Activated CD4-positive, alpha-beta memory T cell treated with anti-CD3 and anti-CD28 coated beads for 36 hours (primary cell): ENCODE results near the gene FBXW8. TPM values are rescaled to one million over a fixed set of nuclear protein-coding genes. Genes with fewer than 3 reads are reported as not detected.

ENCODE experiments used
- CTCF ChIA-PET: fragments of 350-600 bp; sonication (Branson Sonifier 250); formaldehyde crosslinking; loops from one replicate; lab custom pipeline; 2021; ENCODE audit warnings: antibody characterized with exemption, inconsistent platforms; lab: Charles Lee
- POLR2A ChIA-PET: fragments of 350-600 bp; sonication (Branson Sonifier 250); formaldehyde crosslinking; loops from one replicate; lab custom pipeline; 2021; ENCODE audit warnings: antibody characterized with exemption; lab: Charles Lee
- DNase-seq: peaks from one replicate; pipeline ENCODE4 v3.0.0-alpha.2; 2020
- H3K27ac Mint-ChIP-seq: one replicate; pipeline ENCODE4 v1.8.0; 2021; ENCODE audit warnings: mixed read lengths
- H3K27me3 Mint-ChIP-seq: one replicate; pipeline ENCODE4 v1.8.0; 2021; ENCODE audit warnings: mixed read lengths
- H3K36me3 Mint-ChIP-seq: one replicate; pipeline ENCODE4 v1.8.0; 2021; ENCODE audit warnings: mixed read lengths
- H3K4me1 Mint-ChIP-seq: one replicate; pipeline ENCODE4 v1.8.0; 2021; ENCODE audit warnings: low read depth, mixed read lengths
- H3K4me3 Mint-ChIP-seq: one replicate; pipeline ENCODE4 v1.8.0; 2021; ENCODE audit warnings: mild to moderate bottlenecking, mixed read lengths
- H3K9me3 Mint-ChIP-seq: one replicate; pipeline ENCODE4 v1.8.0; 2021; ENCODE audit warnings: mixed read lengths
- intact Hi-C: fragments of 100-400 bp; cut with micrococcal nuclease; formaldehyde crosslinking; loops from one replicate; pipeline ENCODE4 v1.15.1; 2023
- total RNA-seq, 2 experiments: library from RNA; stranded (reverse); gene quantifications; one replicate each; pipeline ENCODE4 v1.2.3, GENCODE V29; 2021

Gene FBXW8
- total RNA-seq, 2 experiments from 2014 or later: 5.3 to 5.7 TPM

DNA sequence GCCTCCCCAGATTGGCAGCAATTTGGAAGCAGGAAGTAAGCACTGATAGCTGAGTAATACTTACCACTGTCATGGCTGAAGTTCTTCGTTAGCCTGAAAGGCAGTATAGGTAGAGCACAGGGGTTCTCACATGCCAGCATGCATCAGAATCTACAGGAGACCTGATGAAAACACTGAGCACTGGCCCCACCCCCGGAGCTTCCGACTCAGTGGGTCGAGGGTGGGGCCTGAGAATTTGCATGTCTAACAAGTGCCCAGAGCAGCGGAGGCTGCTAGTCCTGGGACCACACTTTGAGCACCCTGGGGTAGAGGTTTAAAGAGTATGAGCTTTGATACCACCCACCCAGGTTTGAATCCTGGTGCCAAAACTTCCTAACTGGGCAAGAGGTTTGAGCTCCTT lies 89.6 kb downstream of the FBXW8 start:
- Mint-ChIP-seq H3K27me3 (no peaks in the 10 kb centered on the region), H3K36me3 (peaks cover 2% of the 10 kb centered on the region), H3K4me3 (no peak overlapping the region), H3K4me1 (no peaks in the 10 kb centered on the region), H3K27ac (no peak overlapping the region), H3K9me3 (no peaks in the 10 kb centered on the region)
- intact Hi-C loops: no loop called here
- CTCF ChIA-PET: interaction anchor here (0.6 kb wide), 1 partner anchor 213 kb away, joined by 3 read pairs; no protein-coding TSS in a partner anchor
- DNase-seq: no peak
- POLR2A ChIA-PET: no interaction called here

DNA sequence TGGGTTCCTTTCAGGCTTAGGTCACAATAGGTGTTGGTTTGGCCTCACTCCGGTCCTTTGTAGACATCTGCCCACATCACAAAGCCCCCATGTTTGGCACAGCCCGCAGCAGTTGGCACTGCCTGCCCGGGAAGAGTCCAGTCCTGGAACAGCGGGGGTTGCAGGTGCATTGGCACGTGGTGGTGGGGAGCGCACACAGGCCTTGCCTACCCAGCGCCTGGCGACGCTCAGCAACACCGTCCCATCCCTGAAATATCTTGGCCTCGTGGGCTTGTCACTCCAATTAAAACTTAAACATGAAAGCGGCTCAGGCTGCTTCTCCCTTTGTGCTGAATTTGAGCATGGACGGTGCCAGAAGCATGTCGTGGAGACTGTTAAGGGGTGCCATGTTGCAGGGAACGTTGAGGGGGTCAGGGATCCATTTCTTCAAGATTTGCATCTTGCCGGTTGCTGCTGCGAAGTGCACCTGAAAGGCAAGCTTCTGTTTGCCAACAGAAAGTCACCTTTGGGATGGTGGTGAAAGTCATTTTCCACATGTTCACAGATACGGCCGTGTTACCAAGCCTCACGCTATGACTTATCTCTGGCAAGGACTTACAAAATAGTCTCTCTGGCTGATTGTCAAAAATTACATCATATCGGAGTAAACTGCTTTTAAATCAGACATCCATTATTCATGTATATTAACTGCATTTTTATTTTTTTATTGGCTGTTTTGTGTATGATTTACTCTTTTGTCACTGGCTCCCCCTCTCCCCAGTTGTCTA lies 91.5 kb downstream of the FBXW8 start:
- H3K4me1 Mint-ChIP-seq: no peaks in the 10 kb centered on the region
- ChIA-PET POLR2A (no interaction called here), CTCF (no interaction called here)
- H3K9me3 Mint-ChIP-seq: no peaks in the 10 kb centered on the region
- no peak overlapping the region for H3K27ac Mint-ChIP-seq
- H3K4me3 Mint-ChIP-seq: no peak overlapping the region
- intact Hi-C loops: no loop called here
- no peak for DNase-seq
- H3K36me3 Mint-ChIP-seq: peaks cover 8% of the 10 kb centered on the region
- H3K27me3 Mint-ChIP-seq: no peaks in the 10 kb centered on the region

DNA sequence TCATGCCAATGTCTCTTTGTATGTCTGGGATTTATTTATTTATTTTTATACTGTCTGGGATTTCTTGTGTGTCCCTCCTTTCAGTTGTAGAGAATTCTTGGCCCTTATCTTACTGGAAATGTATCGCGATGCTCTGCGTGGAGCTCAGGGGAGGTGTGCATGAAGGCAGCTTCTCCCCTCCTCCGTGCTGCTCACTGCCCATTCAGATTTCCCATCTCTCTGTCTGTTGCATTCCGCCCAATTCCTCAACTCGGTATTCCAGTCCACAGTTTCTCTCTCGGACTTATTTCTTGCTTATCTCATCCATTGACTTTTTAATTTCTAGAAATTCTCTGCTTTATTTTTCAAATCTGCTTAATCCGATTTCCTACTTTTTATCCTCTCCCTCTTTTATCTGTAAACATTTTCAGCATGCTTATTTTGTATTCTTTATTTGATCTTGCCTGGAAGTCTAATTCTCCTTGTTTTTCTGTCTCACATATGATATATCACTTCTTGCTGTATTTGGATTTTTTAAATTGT lies 93.2 kb downstream of the FBXW8 start:
- no peaks in the 10 kb centered on the region for H3K4me1 Mint-ChIP-seq
- H3K9me3 Mint-ChIP-seq: no peaks in the 10 kb centered on the region
- intact Hi-C loops: no loop called here
- no peaks in the 10 kb centered on the region for H3K27me3 Mint-ChIP-seq
- POLR2A ChIA-PET: no interaction called here
- H3K27ac Mint-ChIP-seq: no peak overlapping the region
- CTCF ChIA-PET: no interaction called here
- DNase-seq: no peak
- H3K36me3 Mint-ChIP-seq: peaks cover 8% of the 10 kb centered on the region
- no peak overlapping the region for H3K4me3 Mint-ChIP-seq

DNA sequence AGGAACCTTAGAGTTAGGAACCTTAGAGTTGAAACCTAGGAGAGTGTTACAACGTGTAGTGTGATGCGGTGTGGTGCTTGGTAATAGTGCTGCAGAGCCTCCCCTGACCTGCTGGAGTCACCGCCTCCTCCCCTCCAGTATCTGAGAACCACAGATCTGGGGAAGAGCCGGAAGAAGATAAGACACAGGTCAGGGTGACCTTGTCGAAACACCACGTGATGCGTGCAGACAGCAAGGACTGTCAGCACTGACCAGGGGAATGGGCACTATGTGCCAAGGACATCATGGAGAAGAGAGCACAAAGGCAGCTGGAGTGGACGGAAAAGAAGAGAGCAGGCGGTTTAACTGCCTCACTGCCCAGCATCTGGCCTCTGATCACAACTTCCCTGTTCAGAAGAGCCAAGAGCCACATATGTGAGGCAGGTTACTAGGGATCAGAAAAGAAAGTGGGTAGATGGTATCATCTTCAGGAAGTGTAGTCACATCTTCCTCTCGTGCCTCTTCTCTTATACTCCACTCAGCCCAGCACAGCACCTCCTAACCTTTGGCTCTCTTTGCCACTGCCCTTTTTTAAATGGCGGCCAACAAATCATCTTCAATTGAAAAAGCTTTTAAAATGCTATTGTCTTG lies 94.8 kb downstream of the FBXW8 start:
- Mint-ChIP-seq H3K36me3 (peaks cover 18% of the 10 kb centered on the region), H3K4me1 (no peaks in the 10 kb centered on the region), H3K27me3 (no peaks in the 10 kb centered on the region), H3K4me3 (no peak overlapping the region), H3K9me3 (no peaks in the 10 kb centered on the region), H3K27ac (no peak overlapping the region)
- intact Hi-C loops: no loop called here
- ChIA-PET CTCF (no interaction called here), POLR2A (no interaction called here)
- no peak for DNase-seq

DNA sequence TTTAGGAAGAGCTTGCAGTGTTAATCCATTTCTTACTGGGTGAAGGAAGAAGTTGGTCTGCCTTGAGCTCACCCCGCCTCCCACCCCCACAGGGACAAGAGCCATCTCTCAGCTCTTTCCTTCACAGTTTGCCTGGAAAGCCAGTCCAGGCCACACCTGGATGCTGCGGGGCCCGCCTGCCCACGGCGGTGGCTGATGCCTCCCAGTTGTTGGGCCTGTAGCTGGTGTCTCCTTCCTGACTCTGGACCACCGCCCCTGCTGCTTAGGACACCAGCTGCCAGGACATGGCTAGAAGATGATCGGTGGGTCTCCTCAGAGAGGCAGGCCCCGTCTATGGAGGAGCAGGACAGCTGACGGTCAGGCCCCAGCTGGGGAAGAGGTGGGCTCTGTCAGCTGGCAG lies 95.6 kb downstream of the FBXW8 start:
- H3K4me1 Mint-ChIP-seq: no peaks in the 10 kb centered on the region
- no peak overlapping the region for H3K27ac Mint-ChIP-seq
- intact Hi-C loops: no loop called here
- CTCF ChIA-PET: no interaction called here
- no peaks in the 10 kb centered on the region for H3K27me3 Mint-ChIP-seq
- no peak overlapping the region for H3K4me3 Mint-ChIP-seq
- H3K36me3 Mint-ChIP-seq: peaks cover 21% of the 10 kb centered on the region
- H3K9me3 Mint-ChIP-seq: no peaks in the 10 kb centered on the region
- POLR2A ChIA-PET: no interaction called here
- no peak for DNase-seq

DNA sequence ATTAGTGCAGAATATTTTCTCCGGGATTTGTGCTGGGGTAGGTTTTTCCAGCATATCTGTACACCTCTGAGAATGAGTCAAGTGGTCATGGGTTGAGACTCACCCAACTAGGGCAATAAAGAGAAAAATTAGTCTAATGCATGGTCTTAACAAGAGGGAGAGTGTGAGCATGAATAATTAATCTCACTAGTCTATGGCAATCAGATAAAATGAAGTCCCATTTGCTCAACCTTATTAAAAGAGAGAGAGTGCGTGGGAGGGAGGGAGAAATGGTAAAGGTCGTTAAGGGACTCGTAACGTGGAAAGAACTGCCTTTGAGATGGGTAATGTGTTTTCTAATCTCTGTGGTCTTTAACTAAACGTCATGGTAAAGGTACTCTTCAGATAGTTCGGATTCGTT lies 96.8 kb downstream of the FBXW8 start:
- Mint-ChIP-seq H3K36me3 (peaks cover 32% of the 10 kb centered on the region), H3K27ac (no peak overlapping the region), H3K4me1 (no peaks in the 10 kb centered on the region), H3K9me3 (peaks cover 4% of the 10 kb centered on the region), H3K27me3 (no peaks in the 10 kb centered on the region), H3K4me3 (no peak overlapping the region)
- DNase-seq: no peak
- ChIA-PET POLR2A (no interaction called here), CTCF (no interaction called here)
- intact Hi-C loops: no loop called here

DNA sequence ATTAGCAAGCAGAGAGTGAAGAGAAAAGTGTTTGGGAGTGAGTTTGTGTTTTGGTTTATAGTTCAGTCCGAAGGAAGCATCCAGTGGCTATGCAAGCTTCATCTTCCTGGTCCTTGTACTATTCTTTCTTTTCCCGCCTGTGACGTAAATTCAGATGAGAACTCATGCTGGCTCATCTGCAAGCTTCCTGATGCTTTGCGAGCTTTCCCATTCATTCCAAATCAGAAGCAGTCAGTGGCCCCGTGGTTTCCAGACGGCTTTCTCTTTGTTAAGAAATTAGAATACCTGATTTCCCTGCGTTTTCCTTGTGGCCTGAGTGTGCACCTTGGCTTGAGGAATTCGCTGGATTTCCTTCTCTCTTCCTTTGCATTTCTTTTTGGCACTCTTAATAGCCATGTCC lies 99.0 kb downstream of the FBXW8 start:
- DNase-seq: no peak
- peaks cover 25% of the 10 kb centered on the region for H3K9me3 Mint-ChIP-seq

DNA sequence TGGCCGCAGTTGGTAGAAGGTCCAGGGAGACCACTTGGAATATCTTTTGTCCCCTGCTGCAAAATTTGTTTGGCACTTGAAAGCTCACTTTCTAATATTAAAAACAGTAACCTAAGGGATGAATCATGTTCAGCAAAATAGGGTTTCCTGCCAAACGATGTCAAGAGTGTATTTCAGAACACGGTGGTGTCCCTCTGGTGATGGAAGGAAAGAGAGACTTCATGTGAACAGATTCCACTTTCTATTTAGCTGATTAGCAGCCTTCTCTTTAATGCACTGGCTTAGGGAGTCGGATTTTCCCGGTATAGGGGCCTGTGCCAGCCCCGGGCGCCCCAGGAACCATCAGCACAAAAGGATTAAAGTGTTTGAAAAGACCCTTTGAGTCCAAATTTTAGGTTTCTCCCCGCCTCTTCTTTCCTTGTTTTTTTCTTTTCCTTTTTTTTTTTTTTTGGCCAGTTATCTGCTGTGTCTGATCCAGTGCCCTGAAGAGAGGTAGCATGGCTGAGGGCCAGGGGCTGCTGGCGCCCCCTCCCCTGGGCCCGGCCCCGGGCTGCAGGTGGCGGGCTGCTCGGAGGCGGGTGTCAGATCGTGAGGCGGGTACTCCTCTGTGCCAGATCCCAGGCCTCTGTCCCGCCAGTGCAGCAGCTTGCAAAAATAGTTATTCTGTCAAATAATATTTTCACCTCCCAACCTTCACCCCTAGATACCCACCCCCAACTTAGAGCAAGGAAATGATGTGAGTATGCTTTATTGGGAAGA lies 100.1 kb downstream of the FBXW8 start:
- H3K9me3 Mint-ChIP-seq: peaks cover 35% of the 10 kb centered on the region
- H3K4me1 Mint-ChIP-seq: no peaks in the 10 kb centered on the region
- ChIA-PET POLR2A (no interaction called here), CTCF (no interaction called here)
- H3K27me3 Mint-ChIP-seq: no peaks in the 10 kb centered on the region
- H3K4me3 Mint-ChIP-seq: no peak overlapping the region
- intact Hi-C loops: no loop called here
- no peak for DNase-seq
- peaks cover 57% of the 10 kb centered on the region for H3K36me3 Mint-ChIP-seq
- no peak overlapping the region for H3K27ac Mint-ChIP-seq

More for the DNA sequence above, 99.0 kb downstream of the FBXW8 start:
- Mint-ChIP-seq H3K4me1 (no peaks in the 10 kb centered on the region), H3K27me3 (no peaks in the 10 kb centered on the region), H3K27ac (no peak overlapping the region), H3K36me3 (peaks cover 51% of the 10 kb centered on the region), H3K4me3 (no peak overlapping the region)
- ChIA-PET CTCF (no interaction called here), POLR2A (no interaction called here)
- intact Hi-C loops: no loop called here

DNA sequence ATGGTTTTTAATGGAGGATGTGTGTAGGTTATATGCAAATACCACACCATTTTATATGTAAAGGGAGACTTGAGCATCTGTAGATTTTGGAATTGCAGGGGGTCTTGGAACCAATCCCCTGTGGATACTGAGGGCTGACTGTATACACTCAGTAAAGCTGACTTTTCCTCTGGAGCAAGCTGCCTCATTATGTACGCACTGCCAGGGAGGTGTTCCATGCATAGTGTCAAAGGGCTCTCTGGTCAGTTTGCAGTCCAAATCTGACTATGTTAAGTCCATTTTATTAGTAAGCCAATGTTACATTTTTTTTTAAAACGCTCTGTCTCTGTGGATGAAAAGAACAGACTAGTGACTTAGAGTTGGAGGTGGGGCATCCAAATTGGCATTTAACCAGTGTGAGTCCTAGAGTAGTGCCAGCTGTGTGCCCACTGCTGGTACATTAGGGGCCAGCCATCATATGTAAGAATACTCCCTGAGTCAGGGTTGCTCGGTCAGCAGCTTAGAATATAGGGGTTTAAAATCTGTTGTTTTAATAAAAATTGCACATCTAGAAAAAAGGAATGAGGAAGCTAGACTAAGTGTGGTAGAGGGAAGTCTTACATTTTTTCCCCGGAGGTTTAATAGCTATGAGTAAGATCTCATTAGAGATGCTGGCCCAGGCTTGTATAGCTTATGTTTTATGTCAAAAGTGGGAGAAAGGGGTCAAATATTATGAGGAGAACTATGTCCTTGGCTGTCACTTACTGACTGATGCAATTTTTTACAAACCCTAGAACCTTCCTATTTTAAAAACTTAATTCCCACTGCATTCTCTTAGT lies 101.4 kb downstream of the FBXW8 start:
- no peak for DNase-seq
- Mint-ChIP-seq H3K9me3 (peaks cover 35% of the 10 kb centered on the region), H3K27me3 (no peaks in the 10 kb centered on the region), H3K27ac (no peak overlapping the region), H3K4me1 (no peaks in the 10 kb centered on the region), H3K4me3 (no peak overlapping the region), H3K36me3 (peaks cover 63% of the 10 kb centered on the region)
- intact Hi-C loops: no loop called here
- ChIA-PET CTCF (interaction anchor here (1.3 to 2.8 kb wide), 2 partner anchors 107 to 108 kb away, joined by 3 to 8 read pairs; no protein-coding TSS in a partner anchor), POLR2A (no interaction called here)

DNA sequence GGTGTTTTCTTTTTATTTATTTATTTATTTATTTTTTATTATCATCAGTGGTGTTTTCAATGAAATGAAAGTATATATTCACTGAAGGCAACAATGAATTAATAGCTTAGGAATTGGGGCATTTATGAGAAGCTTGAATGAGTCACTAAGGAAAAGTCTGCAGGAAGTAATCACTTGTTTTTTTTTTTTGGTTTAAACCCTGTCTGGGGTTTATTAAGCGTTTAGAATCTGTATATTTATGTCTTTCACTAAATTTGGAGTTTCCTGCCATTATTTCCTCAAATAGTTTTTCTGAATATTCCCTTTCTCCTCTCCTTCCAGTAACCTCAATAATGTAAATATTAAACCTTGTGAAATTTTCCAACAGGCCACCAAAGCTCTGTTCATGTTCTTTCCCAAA lies 103.0 kb downstream of the FBXW8 start:
- H3K4me3 Mint-ChIP-seq: no peak overlapping the region
- H3K4me1 Mint-ChIP-seq: no peaks in the 10 kb centered on the region
- peaks cover 63% of the 10 kb centered on the region for H3K36me3 Mint-ChIP-seq
- no peaks in the 10 kb centered on the region for H3K27me3 Mint-ChIP-seq
- ChIA-PET POLR2A (no interaction called here), CTCF (interaction anchor here (0.7 to 2.8 kb wide), 3 partner anchors 10 to 117 kb away, joined by 3 to 8 read pairs (median 3); no protein-coding TSS in a partner anchor)
- intact Hi-C loops: no loop called here
- no peak for DNase-seq
- peaks cover 35% of the 10 kb centered on the region for H3K9me3 Mint-ChIP-seq
- no peak overlapping the region for H3K27ac Mint-ChIP-seq

DNA sequence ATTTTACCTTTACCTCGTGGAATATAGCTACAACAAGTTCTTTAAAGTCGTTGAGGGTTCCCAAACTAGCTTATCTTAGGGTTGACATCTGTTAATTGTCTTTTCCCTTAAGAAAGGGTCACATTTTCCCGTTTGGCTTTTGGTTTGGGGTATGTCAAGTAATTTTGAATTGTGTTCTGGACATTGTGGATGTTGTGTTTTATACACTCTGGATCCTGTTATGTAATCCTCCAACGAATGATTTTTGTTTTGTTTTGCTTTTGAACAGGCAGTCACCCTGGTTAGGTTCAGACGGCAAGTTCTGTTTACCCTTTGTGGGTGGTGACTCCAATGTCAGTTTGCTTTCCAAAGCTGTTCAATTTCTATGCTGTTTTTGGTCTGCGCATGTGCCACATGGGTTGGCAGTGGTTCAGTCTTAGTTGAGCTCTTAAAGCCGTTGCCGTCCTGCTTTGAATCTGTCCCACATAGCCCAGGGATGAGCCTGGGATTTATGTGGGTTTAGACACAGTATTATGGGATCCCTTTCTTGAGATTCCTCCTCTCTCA lies 103.7 kb downstream of the FBXW8 start:
- CTCF ChIA-PET: interaction anchor here (0.7 to 2.8 kb wide), 3 partner anchors 9 to 106 kb away, joined by 3 to 8 read pairs (median 3); no protein-coding TSS in a partner anchor
- peaks cover 61% of the 10 kb centered on the region for H3K36me3 Mint-ChIP-seq
- no peak overlapping the region for H3K27ac Mint-ChIP-seq

More for the DNA sequence above, 103.7 kb downstream of the FBXW8 start:
- intact Hi-C loops: no loop called here
- no peaks in the 10 kb centered on the region for H3K4me1 Mint-ChIP-seq
- no peaks in the 10 kb centered on the region for H3K27me3 Mint-ChIP-seq
- POLR2A ChIA-PET: no interaction called here
- peaks cover 35% of the 10 kb centered on the region for H3K9me3 Mint-ChIP-seq
- H3K4me3 Mint-ChIP-seq: no peak overlapping the region
- DNase-seq: no peak
